ENCODE measurements around the gene MAD1L1.
"Not testable (repeated sequence)": the region's sequence is repeated elsewhere in the genome, so short reads cannot be mapped to it uniquely, and the experiment has no call there.

The MAD1L1 gene

GRCh38 chr7:1844336-1844950 lies 388.3 kb downstream of the MAD1L1 start:
- no peak for DNase-seq (ENCODE audit: low spot score)

- no peak for DNase-seq (ENCODE audit: low spot score)
These were observed 388.8 kb downstream of the MAD1L1 start for GRCh38 chr7:1843921-1844335.

DNA sequence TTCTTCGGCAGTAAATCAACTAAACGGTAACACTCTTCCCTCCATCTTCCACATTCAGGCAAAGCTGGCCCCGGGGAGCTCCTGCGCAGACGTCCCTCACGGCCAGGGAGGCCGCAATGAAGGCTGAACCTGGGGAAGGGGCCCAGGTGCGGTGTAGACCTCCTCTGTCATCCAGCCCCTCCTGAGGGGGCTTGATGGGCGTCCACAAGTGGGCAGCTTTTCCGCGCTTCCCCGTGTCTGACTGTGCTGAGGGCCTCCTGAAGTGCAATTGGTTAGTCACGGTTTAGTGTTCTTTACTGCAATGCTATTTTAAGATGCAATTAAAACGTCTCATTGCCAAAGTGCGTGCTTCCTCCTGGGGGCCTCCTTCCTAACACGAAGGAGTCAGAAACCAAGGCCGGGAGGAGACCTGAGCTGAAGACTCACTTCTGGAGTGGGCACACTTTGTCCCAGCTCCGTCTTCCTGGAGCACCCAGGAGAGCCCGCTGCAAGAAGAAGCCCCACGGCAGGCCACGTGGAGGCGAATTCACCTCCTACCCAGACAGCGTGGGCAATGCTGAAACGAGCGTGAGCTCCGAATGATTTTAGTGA lies 389.4 kb downstream of the MAD1L1 start:
- DNase-seq (ENCODE audit: low spot score), result no peak

- DNase-seq (ENCODE audit: low spot score), result peak; percentile 86
These were observed 390.2 kb downstream of the MAD1L1 start for GRCh38 chr7:1842321-1843221.

- not testable (repeated sequence) for DNase-seq (ENCODE audit: low spot score)
These were observed 391.3 kb downstream of the MAD1L1 start for GRCh38 chr7:1841286-1842021.

DNA sequence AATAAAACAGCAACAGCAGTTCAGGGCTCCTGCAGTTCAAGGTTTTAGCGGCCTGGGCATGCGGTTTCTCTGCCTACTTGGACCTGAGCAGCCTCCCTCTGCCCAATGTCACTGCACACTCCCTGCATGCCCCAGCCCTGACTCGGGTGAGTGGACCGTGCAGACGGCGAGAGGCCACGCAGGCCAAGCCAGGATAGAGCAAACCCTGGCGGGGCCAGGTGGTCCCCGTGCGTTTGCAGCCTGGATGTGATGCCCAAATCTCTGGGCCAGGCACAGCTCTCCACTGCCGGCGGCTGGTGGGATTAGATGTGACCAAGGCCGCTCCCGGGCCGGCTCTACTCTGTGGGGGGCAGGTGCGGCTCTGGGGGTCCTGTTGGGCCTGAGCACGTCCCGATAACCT lies 392.0 kb downstream of the MAD1L1 start:
- not testable (repeated sequence) for DNase-seq (ENCODE audit: low spot score)

GRCh38 chr7:1839701-1840100 lies 393.0 kb downstream of the MAD1L1 start:
- no peak for DNase-seq (ENCODE audit: low spot score)

DNA sequence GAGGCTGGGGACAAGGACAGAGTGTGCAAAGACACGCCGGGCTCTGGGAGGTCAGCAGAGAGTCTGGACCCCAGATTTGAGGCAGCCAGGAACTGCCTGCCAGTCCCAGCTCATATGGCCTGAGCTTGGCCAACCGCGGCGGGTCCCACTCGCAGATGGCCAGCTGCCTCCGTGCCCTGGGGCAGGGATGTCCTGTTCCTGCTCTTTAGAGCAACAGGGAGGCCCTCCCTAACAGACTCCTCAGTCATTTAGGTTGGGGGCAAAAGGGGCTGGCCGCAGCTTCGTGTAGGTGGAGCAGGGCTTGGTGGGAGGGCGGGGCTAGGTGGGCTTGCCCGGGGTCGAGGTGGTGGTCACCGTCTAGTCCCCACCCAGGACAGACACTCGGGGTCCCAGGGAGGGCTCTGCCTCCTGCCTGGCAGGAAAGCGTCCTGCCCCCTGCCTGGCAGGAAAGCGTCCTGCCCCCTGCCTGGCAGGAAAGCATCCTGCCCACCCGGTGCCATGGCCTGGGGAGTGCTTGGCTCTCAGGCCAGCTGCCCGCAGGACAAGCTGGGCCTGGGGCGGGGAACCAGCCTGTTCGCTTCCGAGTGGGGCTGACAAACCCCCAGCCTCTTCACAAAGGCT lies 393.7 kb downstream of the MAD1L1 start:
- not testable (repeated sequence) for DNase-seq (ENCODE audit: low spot score)

GRCh38 chr7:1838544-1838872 lies 394.2 kb downstream of the MAD1L1 start:
- DNase-seq (ENCODE audit: low spot score), result not testable (repeated sequence)

GRCh38 chr7:1837696-1838543 lies 394.8 kb downstream of the MAD1L1 start:
- not testable (repeated sequence) for DNase-seq (ENCODE audit: low spot score)

DNA sequence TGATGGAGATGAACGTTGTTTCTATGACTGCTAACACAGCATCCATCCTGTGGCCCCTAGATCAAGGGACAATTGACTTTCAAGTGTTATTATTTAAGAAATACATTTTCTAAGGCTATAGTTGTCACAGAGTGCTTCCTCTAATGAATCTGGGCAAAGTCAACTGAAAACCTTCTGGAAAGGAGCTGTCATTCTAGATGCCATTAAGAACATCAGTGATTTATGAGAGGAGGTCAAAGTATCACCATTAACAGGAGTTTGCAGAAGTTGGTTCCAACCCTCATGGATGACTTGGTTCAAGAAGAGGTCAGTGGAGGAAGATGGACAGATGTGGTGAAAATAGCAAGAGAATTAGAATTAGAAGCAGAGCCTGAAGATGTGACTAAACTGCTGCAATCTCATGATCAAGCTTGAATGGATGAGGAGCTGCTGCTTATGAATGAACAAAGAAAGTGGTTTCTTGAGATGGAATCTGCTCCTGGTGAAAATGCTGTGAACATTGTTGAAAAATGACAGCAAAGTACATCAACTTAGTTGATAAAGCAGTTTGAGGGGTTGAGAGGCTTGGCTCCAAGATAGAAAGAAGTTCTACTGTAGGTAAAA lies 400.7 kb downstream of the MAD1L1 start:
- DNase-seq (ENCODE audit: low spot score), result not testable (repeated sequence)

DNA sequence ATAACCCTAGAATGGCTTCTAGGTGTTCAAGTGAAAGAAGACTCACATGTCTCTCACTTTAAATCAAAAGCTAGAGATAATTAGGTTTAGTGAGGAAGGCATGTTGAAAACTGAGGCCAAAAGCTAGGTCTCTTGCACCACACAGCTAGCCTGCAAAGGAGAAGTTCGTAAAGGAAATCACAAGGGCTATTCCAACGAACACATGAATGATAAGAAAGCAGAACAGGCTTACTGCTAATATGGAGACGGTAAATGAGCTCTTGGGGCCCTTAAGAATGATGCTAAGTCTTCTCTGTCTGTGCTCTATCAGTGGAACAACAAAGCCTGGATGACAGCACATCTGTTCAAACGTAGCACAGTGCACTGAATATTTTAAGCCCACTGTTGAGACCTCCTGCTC lies 401.3 kb downstream of the MAD1L1 start:
- not testable (repeated sequence) for DNase-seq (ENCODE audit: low spot score)

DNA sequence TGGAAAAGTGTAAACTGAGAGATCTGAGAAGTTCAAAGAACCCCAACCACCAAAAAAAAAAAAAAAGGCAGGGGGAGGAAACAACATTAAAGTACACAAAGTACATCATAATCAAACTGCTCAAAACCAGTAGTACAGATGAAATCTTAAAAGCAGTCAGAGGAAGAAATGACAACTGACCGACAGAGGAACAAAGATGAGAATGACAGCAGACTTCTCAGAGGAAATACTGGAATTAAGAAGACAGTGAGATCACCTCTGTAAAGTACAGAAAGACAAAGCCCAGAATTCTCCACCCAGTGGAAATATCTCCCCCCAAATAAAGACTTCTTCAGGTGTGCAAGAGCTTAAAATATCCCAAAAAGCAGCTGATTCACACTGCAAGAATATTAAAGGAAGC lies 403.1 kb downstream of the MAD1L1 start:
- DNase-seq (ENCODE audit: low spot score), result not testable (repeated sequence)

DNA sequence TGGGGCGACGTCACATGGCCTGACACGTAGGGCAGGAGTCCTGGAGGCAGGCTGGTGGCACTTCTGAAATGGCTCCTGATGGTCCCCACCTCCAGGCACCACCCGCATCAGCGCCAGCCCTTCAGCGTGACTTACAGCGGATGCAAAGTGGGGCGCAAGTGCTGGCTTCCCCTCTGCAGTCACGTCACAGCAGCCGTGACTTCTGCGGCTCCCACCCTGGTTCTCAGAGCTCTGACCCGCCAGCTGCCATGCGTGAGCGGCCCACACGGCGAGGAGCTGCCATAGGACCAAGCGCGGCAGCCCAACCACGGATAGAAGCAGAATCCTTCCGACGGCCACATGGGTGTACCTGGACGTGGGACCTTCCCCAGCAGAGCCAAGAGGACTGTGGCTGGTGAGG lies 403.6 kb downstream of the MAD1L1 start:
- DNase-seq (ENCODE audit: low spot score), result no peak

DNA sequence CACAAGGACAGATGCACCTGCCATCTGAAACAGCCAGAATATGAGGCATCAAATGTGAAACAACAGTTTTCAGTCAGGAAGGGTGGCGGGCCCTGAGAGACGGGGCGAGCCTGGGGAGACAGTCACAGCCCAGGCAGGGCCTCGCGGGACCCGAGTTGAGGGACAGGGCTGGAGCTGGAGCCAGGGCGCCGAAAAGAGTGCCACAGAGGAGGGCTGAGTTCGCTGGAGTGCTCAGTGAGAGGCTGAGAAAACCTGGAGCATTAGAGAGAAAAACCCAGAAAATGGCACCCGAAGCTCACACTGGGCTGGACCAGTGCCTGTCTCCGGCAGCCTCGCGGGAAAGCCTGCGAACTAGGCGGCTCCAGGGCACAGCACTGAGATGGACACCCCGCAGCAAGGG lies 404.6 kb downstream of the MAD1L1 start:
- DNase-seq (ENCODE audit: low spot score), result not testable (repeated sequence)

DNA sequence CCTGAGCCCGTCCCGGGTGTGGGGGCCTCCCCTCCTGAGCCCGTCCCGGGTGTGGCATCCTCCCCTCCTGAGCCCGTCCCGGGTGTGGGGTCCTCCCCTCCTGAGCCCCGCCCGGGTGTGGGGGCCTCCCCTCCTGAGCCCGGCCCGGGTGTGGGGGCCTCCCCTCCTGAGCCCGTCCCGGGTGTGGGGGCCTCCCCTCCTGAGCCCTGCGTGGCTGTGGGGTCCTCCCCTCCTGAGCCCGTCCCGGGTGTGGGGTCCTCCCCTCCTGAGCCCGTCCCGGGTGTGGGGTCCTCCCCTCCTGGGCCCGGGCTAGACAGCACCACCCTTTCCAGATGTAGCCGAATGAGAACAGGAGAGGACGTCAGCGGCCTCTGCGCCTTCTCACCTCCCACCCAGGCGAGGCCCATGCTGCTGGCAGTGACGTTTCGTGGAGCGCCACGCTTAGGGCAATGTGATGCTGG lies 405.2 kb downstream of the MAD1L1 start:
- DNase-seq (ENCODE audit: low spot score), result not testable (repeated sequence)

GRCh38 chr7:1826931-1827330 lies 405.8 kb downstream of the MAD1L1 start:
- not testable (repeated sequence) for DNase-seq (ENCODE audit: low spot score)

DNA sequence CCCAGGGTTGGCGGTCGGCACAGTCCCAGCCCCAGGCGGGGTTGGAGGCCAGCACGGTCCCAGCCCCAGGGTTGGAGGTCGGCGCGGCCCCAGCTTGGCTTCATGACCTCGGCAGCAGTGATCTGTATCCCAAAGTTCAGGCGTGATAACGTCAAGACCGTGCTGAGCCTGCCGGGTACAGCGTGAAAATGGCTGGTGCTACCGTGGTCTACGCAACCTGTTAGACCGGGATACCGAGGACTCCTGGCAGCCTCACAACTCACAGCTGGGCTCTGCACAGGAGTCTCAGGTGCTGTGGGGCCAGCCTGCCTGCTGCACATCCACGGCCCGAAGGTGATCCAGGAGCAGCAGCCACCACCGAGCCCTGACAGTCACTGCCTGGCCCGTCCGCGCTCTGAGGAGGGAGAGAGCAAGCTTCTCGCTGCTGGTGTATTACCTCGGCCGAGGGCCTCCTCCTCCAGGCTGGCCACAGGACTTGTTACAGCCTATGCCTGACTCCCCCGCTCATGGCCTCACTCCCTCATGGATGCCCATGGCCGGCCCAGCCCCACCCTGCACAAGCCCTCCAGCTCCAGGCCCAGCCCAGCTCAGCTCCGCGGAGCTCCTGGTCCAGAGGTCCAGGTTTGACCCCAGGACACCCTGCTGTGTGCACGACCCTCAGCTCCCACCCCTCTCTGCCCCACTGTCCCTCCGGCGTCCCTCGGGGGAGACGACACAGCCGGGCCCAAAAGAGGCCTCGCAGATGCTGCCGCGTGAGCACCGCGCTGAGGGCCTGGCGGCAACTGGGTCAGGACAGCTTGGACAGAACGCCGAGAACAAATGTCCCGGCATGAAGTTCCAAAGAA lies 406.6 kb downstream of the MAD1L1 start:
- DNase-seq (ENCODE audit: low spot score), result no peak

- not testable (repeated sequence) for DNase-seq (ENCODE audit: low spot score)
These were observed 407.2 kb downstream of the MAD1L1 start for GRCh38 chr7:1825647-1825896.
